HG02759 (cell line): ENCODE data around the gene ELOVL1.

Source experiments
- ATAC-seq: cut with Tn5 transposase; IDR thresholded peaks from one replicate; pipeline ENCODE4 v1.9.1; 2021; ENCODE audit warnings: mild to moderate bottlenecking, moderate library complexity; ENCODE audit not compliant: unreplicated experiment

Gene ELOVL1

DNA sequence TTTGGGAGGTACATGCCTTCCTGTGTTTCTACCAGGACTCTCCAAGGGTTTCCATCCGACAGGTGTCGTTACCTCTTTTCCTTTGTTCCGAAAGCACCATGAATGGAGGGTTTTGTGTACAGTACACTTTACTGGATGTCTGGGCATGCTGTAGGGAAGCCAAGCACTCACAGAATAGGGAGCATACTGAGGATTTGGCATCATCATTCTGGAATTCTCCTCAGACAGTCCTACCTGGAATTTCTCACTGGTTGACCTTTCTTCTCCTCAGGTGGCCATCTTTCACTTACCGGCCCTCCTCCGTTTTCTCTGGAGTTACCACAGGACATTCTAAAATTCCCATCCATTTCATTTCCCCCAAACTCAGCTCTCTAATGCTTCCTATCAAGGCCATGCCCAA is 36.1 kb downstream of the ELOVL1 start:
- no peak for ATAC-seq

DNA sequence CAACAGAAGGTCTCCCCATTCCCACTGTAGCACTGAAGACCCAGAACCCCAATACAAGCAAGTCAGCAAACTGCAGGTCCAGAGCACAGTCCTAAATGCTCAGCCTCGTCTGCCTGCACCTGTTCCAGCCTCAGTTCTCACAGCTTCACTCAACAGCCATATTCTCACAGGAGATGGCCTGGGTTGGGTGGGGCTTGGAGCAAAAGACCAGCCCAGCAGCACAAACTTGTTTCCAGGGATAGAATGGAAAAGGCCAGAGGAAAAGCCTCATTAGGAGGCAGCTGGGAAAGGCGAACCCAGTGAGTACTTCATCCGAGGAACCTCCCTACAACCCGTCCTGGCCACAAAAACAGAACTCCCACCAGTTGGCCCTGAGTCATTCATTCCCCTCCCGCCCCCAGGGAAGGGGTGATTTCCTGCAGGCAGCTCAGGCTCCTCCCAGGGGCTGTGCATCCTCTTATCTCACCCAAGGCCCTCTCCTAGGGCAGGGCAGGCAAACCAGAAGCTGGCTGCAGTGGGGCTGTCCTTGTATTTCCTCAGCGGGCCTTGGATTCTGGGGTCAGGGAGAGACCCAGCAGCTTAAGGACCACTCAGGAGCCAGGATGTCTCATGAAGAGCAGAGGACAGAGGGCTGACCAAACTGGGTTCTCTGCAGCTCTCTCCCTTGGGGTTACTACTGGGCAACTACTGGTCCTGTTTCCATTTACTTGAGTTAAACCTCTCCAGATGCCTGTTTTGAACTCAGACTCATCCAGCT is 37.6 kb downstream of the ELOVL1 start:
- ATAC-seq: no peak

DNA sequence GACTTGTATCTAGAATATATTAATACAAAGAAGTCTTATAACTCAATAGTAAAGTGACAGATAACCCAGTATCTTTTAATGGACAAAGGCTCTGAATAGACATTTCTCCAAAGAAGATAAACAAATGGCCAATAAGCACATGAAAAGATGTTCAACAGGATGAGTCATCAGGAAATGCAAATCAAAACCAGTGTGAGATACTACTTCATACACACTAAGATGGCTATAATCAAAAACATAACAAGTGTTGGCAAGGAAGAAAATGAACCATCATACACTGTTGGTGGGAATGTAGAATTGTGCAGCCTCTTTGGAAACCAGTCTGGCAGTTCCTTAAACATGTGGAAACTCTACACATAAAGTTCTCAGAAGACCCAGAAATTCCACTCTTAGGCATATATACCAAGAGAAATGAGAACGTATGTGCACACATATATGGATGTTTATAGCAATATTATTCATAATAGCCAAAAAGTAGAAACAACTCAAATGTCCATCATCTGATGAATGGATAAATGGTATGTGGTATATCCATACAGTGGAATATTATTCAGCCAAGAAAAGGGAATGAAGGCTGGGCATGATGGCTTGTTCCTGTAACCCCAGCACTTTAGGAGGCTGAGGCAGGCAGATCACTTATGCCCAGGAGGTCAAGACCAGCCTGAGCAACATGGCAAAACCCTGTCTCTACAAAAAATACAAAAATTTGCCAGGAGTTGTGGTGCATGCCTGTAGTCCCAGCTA is 40.1 kb downstream of the ELOVL1 start:
- ATAC-seq: no peak

- no peak for ATAC-seq
Observed at GRCh38 chr1:43325381-43325780, 42.4 kb downstream of the ELOVL1 start.

DNA sequence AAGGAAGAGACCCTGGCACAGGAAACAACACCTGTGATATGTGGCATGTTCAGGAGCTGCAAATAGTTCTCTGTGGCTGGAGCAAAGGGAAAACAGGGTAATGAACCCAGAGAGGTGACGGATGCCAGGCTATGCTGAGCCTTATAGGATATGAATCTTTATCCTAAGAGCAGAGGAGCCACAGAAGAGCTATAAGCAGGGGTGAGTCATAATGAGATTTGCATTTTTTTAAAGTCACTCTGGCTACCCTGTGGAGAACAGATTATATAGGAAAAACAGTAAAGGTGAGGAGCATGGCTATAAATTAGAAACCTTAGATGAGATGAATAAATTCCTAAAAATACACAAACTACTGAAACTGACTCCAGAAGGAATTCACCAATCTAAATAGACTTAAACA is 43.0 kb downstream of the ELOVL1 start:
- ATAC-seq: no peak

- ATAC-seq: no peak
Observed at GRCh38 chr1:43322506-43322905, 45.3 kb downstream of the ELOVL1 start.

DNA sequence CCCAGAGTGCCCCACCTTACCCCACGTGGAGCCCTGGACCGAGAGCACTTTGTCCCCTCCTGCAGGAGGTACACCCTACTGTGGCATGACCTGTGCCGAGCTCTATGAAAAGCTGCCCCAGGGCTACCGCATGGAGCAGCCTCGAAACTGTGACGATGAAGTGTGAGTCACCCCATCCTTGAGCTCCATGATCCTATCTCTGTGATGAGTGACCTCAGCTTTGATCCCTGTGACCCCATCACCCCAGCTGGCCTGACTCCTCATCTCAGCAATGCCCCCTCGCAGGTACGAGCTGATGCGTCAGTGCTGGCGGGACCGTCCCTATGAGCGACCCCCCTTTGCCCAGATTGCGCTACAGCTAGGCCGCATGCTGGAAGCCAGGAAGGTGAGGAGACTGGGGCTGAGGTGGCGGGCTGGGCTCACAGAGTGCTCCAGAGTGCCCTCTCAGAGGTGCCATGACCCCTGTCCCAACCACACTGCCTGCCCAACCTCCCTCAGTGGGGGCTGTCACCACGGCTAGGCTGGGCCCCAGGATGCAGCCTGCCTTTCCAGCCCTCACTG is 46.4 kb downstream of the ELOVL1 start:
- ATAC-seq: no peak

DNA sequence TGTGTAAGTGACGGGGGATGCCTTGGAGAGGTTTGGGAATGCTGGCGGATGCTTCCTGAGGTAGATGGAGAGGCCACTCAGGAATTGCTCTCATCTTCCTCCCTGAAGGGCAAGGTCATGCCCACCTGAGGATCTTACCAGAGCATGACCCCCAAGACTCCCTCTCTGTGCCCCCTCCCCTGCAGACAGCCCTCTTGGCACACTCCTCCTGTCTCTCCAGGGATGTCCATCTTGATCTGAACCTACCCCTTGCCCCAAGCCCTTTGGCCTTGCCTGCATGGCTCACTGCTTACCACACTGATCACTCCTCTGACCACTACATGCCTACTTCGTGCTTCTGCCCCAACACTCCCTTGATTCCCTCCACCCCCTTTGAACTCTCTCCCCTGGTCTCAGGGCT is 48.0 kb downstream of the ELOVL1 start:
- ATAC-seq: no peak

DNA sequence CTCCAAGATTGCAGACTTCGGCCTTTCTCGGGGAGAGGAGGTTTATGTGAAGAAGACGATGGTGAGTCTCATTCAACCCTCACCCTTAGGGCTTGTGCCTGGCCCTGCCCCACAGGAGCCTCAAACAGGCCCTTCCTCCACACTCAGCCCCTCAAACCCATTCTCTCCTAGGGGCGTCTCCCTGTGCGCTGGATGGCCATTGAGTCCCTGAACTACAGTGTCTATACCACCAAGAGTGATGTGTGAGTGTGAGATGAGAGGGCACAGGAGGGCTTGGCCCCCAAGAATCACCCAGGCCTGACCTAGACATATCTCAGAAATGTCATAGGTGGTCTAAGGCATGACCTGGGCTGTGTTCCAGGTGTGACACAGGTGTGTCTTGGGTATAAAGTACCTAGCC is 48.5 kb downstream of the ELOVL1 start:
- no peak for ATAC-seq

GRCh38 chr1:43318831-43319230 is 49.0 kb downstream of the ELOVL1 start:
- ATAC-seq: no peak

DNA sequence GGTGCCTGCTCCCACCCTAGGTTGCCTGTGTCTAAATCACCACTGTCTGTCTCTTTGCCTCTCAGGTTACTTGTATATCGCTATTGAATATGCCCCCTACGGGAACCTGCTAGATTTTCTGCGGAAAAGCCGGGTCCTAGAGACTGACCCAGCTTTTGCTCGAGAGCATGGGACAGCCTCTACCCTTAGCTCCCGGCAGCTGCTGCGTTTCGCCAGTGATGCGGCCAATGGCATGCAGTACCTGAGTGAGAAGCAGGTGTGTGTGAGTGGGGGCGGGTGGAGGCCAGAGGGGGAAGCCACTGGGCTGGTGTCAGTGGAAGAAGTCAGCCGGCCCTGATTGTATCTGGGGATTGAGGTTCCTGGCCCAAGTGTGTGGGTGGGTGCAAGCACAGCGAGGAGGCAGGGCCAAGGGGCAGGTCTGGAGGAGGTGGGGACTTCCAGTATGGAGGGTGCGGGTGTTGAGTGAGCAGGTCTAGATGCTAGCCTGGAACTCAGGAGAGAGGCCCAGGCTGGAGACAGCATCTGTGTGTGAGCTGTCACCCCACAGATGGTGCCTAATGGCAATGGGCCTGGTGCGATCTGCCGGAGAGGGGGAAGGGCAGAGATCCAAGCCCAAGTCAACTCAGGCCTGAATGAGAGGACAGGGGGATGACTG is 49.9 kb downstream of the ELOVL1 start:
- ATAC-seq: no peak

DNA sequence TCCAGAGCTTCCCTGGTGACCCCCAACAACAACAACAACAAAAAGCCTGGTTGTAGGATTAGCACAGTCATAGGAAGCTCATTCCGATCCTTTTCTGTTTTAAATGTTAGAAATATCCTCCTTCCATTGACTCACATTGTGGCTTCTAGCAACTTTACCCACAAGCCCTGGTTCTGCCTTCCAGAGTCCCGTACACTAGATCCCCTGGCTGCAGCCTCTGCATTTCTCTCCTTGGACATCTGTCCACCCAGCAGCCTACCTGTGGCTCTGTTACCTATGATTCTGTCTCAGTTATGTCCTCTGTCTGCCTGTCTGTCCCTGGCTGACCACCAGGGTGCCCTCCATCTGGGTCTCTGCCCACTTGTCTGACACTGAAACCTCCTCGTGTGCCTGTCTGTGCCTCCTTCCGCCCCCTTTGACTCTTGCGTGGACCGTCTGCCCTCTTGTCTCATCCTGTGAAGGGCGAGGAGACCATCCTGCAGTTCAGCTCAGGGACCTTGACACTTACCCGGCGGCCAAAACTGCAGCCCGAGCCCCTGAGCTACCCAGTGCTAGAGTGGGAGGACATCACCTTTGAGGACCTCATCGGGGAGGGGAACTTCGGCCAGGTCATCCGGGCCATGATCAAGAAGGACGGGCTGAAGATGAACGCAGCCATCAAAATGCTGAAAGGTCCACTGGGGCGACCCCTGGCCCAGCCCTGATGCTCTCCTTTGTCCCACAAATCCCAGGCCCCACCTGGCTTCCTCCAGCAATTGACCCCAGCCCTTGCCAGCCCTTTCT is 50.9 kb downstream of the ELOVL1 start:
- no peak for ATAC-seq

DNA sequence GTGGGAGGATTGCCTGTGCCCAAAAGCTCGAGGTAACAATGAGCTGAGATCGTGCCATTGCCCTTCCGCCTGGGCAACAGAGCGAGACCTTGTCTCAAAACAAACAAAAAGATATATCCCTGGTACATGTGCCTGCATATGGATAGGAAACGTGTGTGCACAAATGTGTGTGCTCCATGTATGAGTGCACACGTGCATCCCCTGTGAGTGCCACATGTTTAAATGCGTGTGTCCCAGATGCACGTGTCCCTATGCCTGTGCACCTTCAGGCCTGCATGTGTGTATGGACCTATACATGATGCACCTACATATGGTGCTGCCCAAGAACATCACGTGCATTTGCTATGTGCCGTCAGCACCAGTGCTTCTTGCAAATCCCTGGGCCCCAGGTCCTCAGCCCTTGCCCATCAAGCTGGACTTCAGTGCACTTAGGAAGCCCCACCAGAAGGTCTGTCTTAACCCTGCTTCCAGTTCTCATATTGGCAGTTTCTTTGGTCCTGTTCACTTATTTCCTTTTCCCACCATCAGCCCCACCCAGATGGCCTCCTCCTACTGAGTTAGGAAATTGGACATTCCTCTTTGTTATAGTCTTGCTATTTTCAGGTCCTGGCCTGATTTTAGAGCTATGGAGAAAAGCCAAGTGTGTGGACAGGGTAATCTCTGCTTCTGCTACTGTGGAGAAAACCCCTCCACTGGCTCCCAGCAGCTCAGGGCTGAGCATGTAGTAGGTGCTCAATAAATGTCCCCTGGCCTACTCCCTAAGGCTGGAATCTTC is 51.7 kb downstream of the ELOVL1 start:
- ATAC-seq: no peak

DNA sequence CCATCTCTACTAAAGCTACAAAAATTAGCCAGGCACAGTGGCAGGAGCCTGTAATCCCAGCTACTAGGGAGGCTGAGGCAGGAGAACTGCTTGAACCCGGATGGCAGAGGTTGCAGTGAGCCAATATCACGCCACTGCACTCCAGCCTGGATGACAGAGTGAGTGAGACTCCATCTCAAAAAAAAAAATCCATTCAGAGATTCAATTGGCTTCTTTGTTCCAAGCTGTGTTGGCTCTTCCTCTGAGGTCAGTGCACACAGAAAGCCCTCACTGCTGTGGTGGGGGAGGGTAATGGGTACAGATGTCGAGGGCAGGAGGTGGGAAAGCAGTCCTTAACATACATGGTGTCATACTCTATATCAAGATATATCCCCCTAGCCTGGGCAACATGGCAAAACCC is 52.3 kb downstream of the ELOVL1 start:
- no peak for ATAC-seq

DNA sequence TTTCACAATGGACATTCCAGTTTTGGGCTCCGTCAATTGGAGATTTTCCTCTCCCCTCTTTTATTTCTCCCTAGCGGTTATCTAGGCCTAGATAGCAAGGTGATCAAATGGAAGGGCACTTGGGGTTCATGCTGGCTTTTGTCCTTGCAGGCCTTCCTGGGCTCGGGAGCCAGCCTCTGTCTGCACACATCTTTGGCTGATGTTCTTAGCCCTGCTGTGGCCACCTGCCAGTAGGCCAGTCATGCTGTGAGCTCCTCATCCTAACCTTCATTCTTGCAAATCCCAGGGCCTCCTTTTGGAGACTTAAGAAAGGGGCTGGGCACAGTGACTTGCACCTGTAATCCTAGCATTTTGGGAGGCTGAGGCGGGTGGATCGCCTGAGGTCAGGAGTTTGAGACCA is 53.6 kb downstream of the ELOVL1 start:
- no peak for ATAC-seq

- ATAC-seq: no peak
Observed at GRCh38 chr1:43313771-43314170, 54.0 kb downstream of the ELOVL1 start.
